Skeletal muscle cell (primary cell): ENCODE results near the gene VAMP5.
"Not testable (repeated sequence)": the region's sequence is repeated elsewhere in the genome, so short reads cannot be mapped to it uniquely, and the experiment has no call there.

Source experiments
- DNase-seq: peaks from one replicate; pipeline ENCODE4 v3.0.0-alpha.2; 2010; ENCODE audit warnings: low read depth
- H3K4me3 ChIP-seq: 2 replicates; pipeline ENCODE4 v1.5.1; 2011; ENCODE audit warnings: low read depth, mild to moderate bottlenecking, control low read depth, low read length, moderate library complexity

Gene VAMP5

DNA sequence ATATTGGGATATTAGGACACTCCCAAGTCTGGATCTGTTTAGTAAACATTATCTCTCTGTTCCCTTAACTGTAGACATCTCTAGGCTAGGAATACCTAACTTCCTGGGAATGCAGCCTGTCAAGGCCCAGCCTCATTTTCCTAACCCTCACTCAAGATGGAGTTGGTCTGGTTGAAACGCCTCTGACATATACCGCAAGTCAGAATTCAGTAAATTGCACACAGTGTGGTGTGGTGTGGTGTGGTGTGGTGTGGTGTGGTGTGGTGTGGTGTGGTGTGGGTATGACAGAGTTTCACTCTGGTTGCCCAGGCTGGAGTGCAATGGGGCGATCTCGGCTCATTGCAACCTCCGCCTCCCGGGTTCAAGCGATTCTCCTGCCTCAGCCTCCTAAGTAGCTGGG is 30.5 kb downstream of the VAMP5 start:
- not testable (repeated sequence) for DNase-seq

DNA sequence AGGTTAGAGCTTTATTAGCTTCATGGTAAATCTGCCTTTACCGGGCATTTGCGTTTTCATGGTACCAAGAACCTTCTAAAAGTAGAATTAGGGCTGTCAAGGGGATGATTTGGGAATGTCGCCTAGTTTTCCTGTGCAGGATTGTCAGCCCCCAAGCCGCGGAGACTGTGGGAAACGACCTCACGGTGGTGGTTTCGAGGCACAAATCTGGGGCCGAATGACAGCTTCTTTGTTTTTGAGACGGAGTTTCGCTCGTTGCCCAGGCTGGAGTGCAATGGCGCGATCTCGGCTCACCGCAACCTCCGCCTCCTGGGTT is 31.1 kb downstream of the VAMP5 start:
- H3K4me3 ChIP-seq: no peak overlapping the region
- no peak for DNase-seq

More for the DNA sequence above, 30.5 kb downstream of the VAMP5 start:
- H3K4me3 ChIP-seq: not testable (repeated sequence)

DNA sequence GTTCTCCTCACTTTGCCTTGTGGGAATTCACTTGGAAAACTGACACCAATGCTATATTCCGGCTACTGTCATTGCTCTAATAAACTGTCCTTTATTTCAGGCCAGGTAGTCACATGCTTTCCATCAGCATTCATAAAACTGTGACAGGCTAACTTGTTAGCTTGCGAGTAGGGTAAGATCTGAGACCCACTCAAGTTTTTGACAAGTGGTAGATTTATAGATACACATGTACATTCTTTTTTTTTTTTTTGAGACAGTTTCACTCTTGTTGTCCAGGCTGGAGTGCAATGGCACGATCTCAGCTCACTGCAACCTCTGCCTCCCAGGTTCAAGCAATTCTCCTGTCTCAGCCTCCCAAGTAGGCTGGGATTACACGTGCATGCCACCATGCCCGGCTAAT is 33.5 kb downstream of the VAMP5 start:
- H3K4me3 ChIP-seq, DNase-seq: not testable (repeated sequence)

DNA sequence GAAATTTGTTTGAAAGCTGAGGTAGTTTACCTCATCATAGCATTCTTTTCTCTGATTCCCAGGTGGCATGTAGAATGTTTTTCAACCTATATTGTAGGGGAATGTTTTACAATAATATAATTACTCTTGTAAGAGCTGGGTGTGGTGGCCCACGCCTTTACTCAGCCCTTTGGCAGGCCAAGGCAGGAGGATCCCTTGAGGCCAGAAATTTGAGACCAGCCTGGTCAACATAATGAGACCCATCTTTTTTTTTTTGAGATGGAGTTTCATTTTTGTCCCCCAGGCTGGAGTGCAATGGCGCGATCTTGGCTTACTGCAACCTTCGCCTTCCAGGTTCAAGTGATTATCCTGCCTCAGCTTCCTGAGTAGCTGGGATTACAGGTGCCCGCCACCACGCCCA is 35.4 kb downstream of the VAMP5 start:
- no peak overlapping the region for H3K4me3 ChIP-seq
- no peak for DNase-seq

DNA sequence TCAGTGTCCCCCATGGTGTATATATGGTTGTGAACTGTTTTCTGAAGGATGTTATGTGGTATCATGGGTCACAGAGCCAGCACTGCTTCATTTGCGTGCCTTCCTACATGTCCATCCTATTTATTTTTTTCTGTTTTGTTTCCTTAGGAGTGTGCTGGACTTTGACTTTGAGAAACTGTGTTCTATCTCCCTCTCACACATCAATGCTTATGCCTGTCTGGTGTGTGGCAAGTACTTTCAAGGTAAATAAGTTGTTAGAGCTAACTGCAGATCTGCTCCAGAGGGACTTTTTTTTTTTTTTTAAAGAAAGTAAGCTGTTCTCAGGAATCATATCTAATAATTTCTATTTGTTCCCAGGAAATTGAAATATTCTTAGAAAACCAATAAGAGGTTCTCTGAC is 37.1 kb downstream of the VAMP5 start:
- no peak for DNase-seq
- H3K4me3 ChIP-seq: no peak overlapping the region

DNA sequence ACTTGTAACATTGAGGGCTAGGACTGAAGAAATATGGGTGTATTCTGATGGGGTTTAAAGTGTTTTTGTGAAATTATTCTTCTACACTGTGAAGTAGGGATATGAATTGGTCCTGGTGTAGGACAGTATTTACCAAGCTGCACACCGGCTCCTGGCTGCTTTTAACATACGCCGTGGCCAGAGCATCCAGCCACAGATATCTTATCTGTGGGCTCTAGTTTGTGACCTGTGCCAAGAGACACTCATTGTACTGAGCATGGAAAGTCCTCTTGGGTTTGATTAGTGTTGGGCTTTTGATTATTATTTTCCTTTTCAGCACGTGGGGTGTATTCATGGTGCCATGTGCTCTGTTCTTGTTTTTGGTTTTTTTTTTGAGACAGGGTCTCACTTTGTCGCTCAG is 39.8 kb downstream of the VAMP5 start:
- no peak for DNase-seq

DNA sequence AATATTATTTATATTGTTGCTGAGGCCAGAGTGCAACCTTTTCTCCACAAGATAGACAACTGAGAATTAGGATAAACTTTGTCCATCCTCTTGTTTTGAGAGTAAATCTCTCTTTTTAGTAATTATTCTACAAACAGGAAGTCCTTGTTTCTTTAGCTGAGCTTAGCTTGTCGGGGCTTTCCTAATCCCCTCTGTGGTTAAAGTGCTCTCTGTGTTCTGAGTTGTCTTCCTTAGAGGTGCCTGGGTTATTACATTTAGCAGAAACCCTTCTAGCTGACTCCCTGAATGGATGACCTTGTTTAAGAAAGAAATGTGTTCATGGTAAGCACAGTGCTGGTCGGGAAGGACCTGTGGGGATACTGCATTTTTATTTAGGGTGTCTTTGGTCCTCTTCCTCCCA is 44.4 kb downstream of the VAMP5 start:
- DNase-seq: no peak
- no peak overlapping the region for H3K4me3 ChIP-seq

More for the DNA sequence above, 39.8 kb downstream of the VAMP5 start:
- H3K4me3 ChIP-seq: no peak overlapping the region

DNA sequence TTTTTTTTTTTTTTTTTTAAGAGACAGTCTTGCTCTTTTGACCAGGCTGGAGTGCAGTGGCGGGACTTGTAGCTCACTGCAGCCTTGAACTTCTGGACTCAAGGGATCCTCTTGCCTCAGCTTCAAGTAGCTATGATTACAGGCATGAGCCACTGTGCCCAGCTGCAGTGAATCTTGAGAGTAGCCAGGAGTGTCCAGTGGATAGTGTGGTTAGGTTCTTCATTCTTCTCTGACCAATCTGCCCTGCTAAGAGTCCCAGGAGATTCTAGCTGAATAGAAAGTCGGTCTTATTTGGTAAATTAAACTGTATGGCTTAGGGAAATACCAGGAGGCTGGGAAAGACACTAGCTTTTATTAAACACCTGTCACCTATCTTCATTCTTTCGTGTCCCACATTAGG is 47.1 kb downstream of the VAMP5 start:
- no peak for DNase-seq
- H3K4me3 ChIP-seq: no peak overlapping the region

DNA sequence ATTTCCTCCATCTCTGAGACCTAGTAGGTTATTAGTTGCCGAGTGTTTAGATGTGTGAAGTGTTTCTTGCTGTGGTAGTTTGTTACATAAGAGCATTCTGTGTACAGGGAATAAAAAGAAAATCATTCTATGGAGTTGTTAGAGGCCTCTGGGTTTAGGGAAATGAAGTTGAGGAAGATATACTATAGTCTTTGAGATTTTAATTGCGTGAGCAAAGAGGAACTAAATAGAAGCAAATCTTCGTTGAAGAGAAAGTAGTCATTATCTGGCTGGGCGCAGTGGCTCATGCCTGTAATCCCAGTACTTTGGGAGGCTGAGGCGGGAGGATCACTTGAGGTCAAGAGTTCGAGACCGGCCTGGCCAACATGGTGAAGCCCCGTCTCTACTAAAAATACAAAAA is 50.8 kb downstream of the VAMP5 start:
- no peak for DNase-seq
- no peak overlapping the region for H3K4me3 ChIP-seq

DNA sequence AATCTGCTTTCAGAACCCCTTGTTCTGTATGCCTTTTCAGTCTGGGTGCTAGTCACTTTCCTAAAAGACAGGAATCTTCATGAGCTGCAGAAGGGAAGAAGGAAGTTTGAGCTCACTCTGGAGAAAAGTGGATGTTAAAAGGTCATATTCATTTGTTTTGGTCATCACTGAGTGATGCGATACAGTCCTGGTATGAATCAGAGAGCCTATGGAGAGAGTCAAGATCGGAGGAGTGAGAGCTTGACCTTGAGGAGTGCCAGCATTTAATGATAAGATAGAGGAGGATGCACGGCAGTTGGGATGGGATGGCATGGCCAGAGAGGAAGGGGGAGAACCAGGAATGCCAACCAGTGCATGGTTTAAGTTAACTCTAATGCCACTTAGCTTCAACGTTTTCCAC is 51.4 kb downstream of the VAMP5 start:
- H3K4me3 ChIP-seq: no peak overlapping the region
- no peak for DNase-seq

DNA sequence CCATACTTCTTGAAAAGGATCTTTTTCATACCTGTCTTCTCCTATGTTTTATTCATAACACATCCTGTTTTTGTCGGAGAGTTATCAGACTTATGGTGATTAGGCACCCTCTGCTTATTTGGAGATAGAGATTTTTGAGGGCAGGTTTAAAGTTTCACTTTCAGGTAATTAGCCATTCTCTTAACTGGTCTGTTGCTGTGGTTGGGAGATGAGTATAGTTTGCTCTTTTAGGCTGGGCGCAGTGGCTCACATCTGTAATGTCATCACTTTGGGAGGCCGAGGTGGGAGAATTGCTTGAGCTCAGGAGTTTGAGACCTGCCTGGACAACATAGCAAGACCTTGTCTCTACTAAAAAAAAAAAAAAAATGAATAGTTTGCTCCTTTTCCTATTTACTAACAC is 58.5 kb downstream of the VAMP5 start:
- no peak for DNase-seq
- H3K4me3 ChIP-seq: no peak overlapping the region
